HCT116 (cell line): ENCODE data around the gene POLR3A. TPM values are rescaled to one million over a fixed set of nuclear protein-coding genes. Genes with fewer than 3 reads are reported as not detected.
A peak's percentile ranks its signal among the peaks of the same experiment; 100 is the strongest.

Source experiments
- ATAC-seq: fragments of 200-7000 bp; cut with Tn5 transposase; 2 replicates; pipeline ENCODE4 v1.9.1; 2020; ENCODE audit warnings: mild to moderate bottlenecking, moderate library complexity
- BruUV-seq: library from RNA; stranded (reverse); fragments of 400-500 nt; replicated peaks from 2 replicates; lab custom pipeline; 2021; lab: Mats Ljungman, UMichigan
- CTCF ChIA-PET: fragments of 300-600 bp; sonication (Branson Sonifier 250); formaldehyde crosslinking; loops from one replicate; lab custom pipeline; 2021; ENCODE audit warnings: antibody characterized with exemption; lab: Charles Lee
- POLR2A ChIA-PET: fragments of 300-600, 350-600 bp; sonication (Branson Sonifier 250); formaldehyde crosslinking; loops from one replicate; lab custom pipeline; 2021; ENCODE audit warnings: antibody characterized with exemption; lab: Charles Lee
- RAD21 ChIA-PET, 2 experiments: fragments of 300-600 bp; sonication (Branson Sonifier 250); formaldehyde crosslinking; loops; one replicate each; lab custom pipeline; 2023; ENCODE audit warnings: low total read pairs in 2 of 2; ENCODE audit not compliant: uncharacterized antibody in 2 of 2, unreplicated experiment in 2 of 2, low non-redundant PET in 1 of 2; lab: Charles Lee
- DNase-seq: peaks from one replicate; pipeline ENCODE4 v3.0.0-alpha.2; 2010; ENCODE audit warnings: low read depth, low spot score
- H2AFZ ChIP-seq: fragments of 200-600 bp; shearing (Covaris generic), sonication (generic); 2 replicates; pipeline ENCODE4 v1.6.1; 2017; ENCODE audit warnings: low read depth, mixed run types, mixed read lengths, antibody characterized with exemption, low read length; ENCODE audit not compliant: poor library complexity, severe bottlenecking
- H3K27ac ChIP-seq: 2 replicates; pipeline ENCODE4 v1.5.1; 2012; ENCODE audit warnings: low read depth, low read length
- H3K27me3 ChIP-seq: fragments of 200-600 bp; sonication (generic); 2 replicates; pipeline ENCODE4 v1.6.1; 2016; ENCODE audit warnings: mixed run types, low read length, mixed read lengths; ENCODE audit not compliant: insufficient read depth
- H3K36me3 ChIP-seq, 2 experiments: fragments of 200-500 bp in 1 of 2; fragments of 200-600 bp in 1 of 2; sonication (Bioruptor generic) in 1 of 2; sonication (generic) in 1 of 2; 2 replicates each; pipeline versions ENCODE4 v1.5.1 to v1.6.1; 2014 to 2016; ENCODE audit warnings: low read length in 2 of 2, inconsistent platforms in 1 of 2, mixed read lengths in 1 of 2, mixed run types in 1 of 2; ENCODE audit not compliant: insufficient read depth in 2 of 2, control insufficient read depth in 1 of 2
- H3K4me1 ChIP-seq, 2 experiments: fragments of 200-600 bp in 1 of 2; sonication (generic) in 1 of 2; 2 replicates each; pipeline versions ENCODE4 v1.5.1 to v1.6.1; 2012 to 2017; ENCODE audit warnings: low read length in 2 of 2, inconsistent platforms in 1 of 2, mild to moderate bottlenecking in 1 of 2, mixed read lengths in 1 of 2, mixed run types in 1 of 2, moderate library complexity in 1 of 2; ENCODE audit not compliant: insufficient read depth in 2 of 2, control insufficient read depth in 1 of 2
- H3K4me2 ChIP-seq: fragments of 200-600 bp; sonication (generic); 2 replicates; pipeline ENCODE4 v1.6.1; 2017; ENCODE audit warnings: mixed run types, low read length, mixed read lengths
- H3K4me3 ChIP-seq, 2 experiments: fragments of 200-600 bp in 1 of 2; sonication (generic) in 1 of 2; replicated peaks in 1 of 2; 2 replicates each; pipeline ENCODE4 v1.5.1; 2011 to 2016; ENCODE audit warnings: low read length in 2 of 2, control low read depth in 1 of 2, low read depth in 1 of 2, mild to moderate bottlenecking in 1 of 2, mixed read lengths in 1 of 2, mixed run types in 1 of 2
- H3K79me2 ChIP-seq: fragments of 200-600 bp; sonication (generic); 2 replicates; pipeline ENCODE4 v1.6.1; 2017; ENCODE audit warnings: mild to moderate bottlenecking, mixed run types, low read length, moderate library complexity, mixed read lengths; ENCODE audit not compliant: insufficient read depth
- H3K9ac ChIP-seq: fragments of 200-600 bp; sonication (generic); 2 replicates; pipeline ENCODE4 v1.6.1; 2016; ENCODE audit warnings: low read length, mixed read lengths
- H3K9me2 ChIP-seq: fragments of 200-600 bp; sonication (generic), shearing (Covaris generic); 2 replicates; pipeline ENCODE4 v1.6.1; 2017; ENCODE audit warnings: mixed run types, mild to moderate bottlenecking, moderate library complexity; ENCODE audit not compliant: insufficient read depth
- H3K9me3 ChIP-seq, 2 experiments: fragments of 200-500 bp in 1 of 2; fragments of 200-600 bp in 1 of 2; sonication (Bioruptor generic) in 1 of 2; sonication (generic) in 1 of 2; 2 replicates each; pipeline ENCODE4 v1.6.1; 2014 to 2017; ENCODE audit warnings: low read length in 2 of 2, mixed read lengths in 2 of 2, inconsistent platforms in 1 of 2, low read depth in 1 of 2, mild to moderate bottlenecking in 1 of 2, mixed run types in 1 of 2, moderate library complexity in 1 of 2; ENCODE audit not compliant: control insufficient read depth in 1 of 2, insufficient read depth in 1 of 2
- H4K20me1 ChIP-seq: fragments of 200-600 bp; sonication (generic), shearing (Covaris generic); 2 replicates; pipeline ENCODE4 v1.6.1; 2017; ENCODE audit warnings: mixed run types, mild to moderate bottlenecking, moderate library complexity; ENCODE audit not compliant: insufficient read depth
- CBX3 ChIP-seq: IDR thresholded peaks from 2 replicates; pipeline ENCODE4 v1.6.1; 2012; ENCODE audit warnings: low read depth
- CEBPB ChIP-seq: IDR thresholded peaks from 2 replicates; pipeline ENCODE4 v1.6.1; 2012; ENCODE audit warnings: low read depth
- EGR1 ChIP-seq: IDR thresholded peaks from 2 replicates; pipeline ENCODE4 v1.6.1; 2012; ENCODE audit warnings: low read depth
- EZH2 ChIP-seq: fragments of 200-600 bp; sonication (generic); IDR thresholded peaks from 2 replicates; pipeline ENCODE4 v1.6.1; 2017; ENCODE audit warnings: antibody characterized with exemption, mixed run types
- FOSL1 ChIP-seq: IDR thresholded peaks from 2 replicates; pipeline ENCODE4 v1.6.1; 2012; ENCODE audit warnings: low read depth
- POLR2AphosphoS5 ChIP-seq: IDR thresholded peaks from 2 replicates; pipeline ENCODE4 v1.6.1; 2011; ENCODE audit warnings: mild to moderate bottlenecking, low read depth, low read length, moderate library complexity
- RAD21 ChIP-seq: IDR thresholded peaks from 2 replicates; pipeline ENCODE4 v1.6.1; 2012; ENCODE audit warnings: low read depth, mild to moderate bottlenecking
- SP1 ChIP-seq: IDR thresholded peaks from 2 replicates; pipeline ENCODE4 v1.6.1; 2012; ENCODE audit warnings: low read depth
- YY1 ChIP-seq: IDR thresholded peaks from 2 replicates; pipeline ENCODE4 v1.6.1; 2011; ENCODE audit warnings: low read length, low read depth, moderate library complexity, mild to moderate bottlenecking; ENCODE audit not compliant: insufficient replicate concordance; ENCODE audit errors: extremely low read depth
- intact Hi-C: fragments of 100-400 bp; cut with micrococcal nuclease; formaldehyde crosslinking; loops from 2 replicates; pipeline ENCODE4 v1.10.0; 2022
- total RNA-seq: library from RNA; stranded (reverse); gene quantifications from one replicate; pipeline ENCODE4 v1.2.1, GENCODE V29; 2021; ENCODE audit not compliant: unreplicated experiment

Gene POLR3A
- total RNA-seq, 1 experiment from 2014 or later = 26.6 TPM

DNA sequence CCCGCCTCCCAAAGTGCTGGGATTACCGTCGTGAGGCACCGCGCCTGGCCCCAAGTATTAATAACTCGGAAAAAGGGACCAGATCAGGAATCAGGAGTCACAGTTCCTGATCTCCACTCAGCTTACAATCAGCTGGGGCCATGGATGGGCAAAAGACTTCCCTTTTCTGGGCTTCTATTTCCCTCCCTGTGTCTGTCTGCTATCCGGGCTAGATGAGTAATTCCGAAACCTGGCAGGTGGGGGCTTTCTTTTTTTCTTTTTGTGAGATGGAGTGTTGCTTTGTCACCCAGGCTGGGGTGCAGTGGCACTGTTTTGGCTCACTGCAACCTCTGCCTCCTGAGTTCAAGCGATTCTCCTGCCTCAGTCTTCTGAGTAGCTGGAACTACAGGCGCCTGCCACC, 15.9 kb upstream of the POLR3A start:
- no peak for DNase-seq
- H3K9me3 ChIP-seq = no peaks in the 10 kb centered on the region
- RAD21 ChIA-PET = no interaction called here
- no peak overlapping the region for H3K4me2 ChIP-seq
- no peak overlapping the region for H3K9ac ChIP-seq
- H3K27me3 ChIP-seq = no peaks in the 10 kb centered on the region
- peaks cover 15 to 20% of the 10 kb centered on the region in 2 experiments for H3K36me3 ChIP-seq
- CTCF ChIA-PET = interaction anchor here (0.9 to 1.8 kb wide), 3 partner anchors 16 to 1150 kb away, joined by 3 to 5 read pairs (median 4); partner anchors contain the start of gene POLR3A
- H4K20me1 ChIP-seq = peaks cover 31% of the 10 kb centered on the region; the same call in 1 of the 2 replicates
- BruUV-seq = no TSS peak
- H3K27ac ChIP-seq = no peak overlapping the region
- peaks cover 14% of the 10 kb centered on the region for H3K79me2 ChIP-seq
- H3K4me3 ChIP-seq = no peak overlapping the region
- POLR2A ChIA-PET = no interaction called here
- TF ChIP-seq CBX3 (no peak), FOSL1 (no peak), SP1 (no peak), EZH2 (no peak), YY1 (no peak), RAD21 (no peak)
- intact Hi-C loops = loop anchor here (5.0 kb wide), 3 partner anchors 257 to 662 kb away; no protein-coding TSS in a partner anchor
- peaks cover 0 to 25% of the 10 kb centered on the region in 2 experiments; a peak in 2 of 4 replicates for H3K4me1 ChIP-seq
- H3K9me2 ChIP-seq = no peaks in the 10 kb centered on the region
- 0 out of 2 replicates have a peak, but pooled peaks have one; percentile 5 for ATAC-seq
- no peak overlapping the region for H2AFZ ChIP-seq

GRCh38 chr10:78044699-78045098, 15.4 kb upstream of the POLR3A start:
- H3K9ac ChIP-seq = no peak overlapping the region
- POLR2A ChIA-PET = interaction anchor here (1.2 kb wide), 1 partner anchor 155 kb away, joined by 3 read pairs; no protein-coding TSS in a partner anchor
- no peak for DNase-seq

More at GRCh38 chr10:78044699-78045098, 15.4 kb upstream of the POLR3A start:
- TF ChIP-seq CEBPB = no peak
- TF ChIP-seq POLR2AphosphoS5 = 0 out of 2 replicates have a peak, but pooled peaks have one; percentile 41
- no peak for TF ChIP-seq EGR1
- BruUV-seq = no TSS peak
- RAD21 ChIA-PET = no interaction called here
- Histone ChIP-seq H3K9me2 (no peaks in the 10 kb centered on the region), H3K4me2 (no peak overlapping the region), H3K9me3 (no peaks in the 10 kb centered on the region), H3K4me3 (no peak overlapping the region), H3K79me2 (peaks cover 20% of the 10 kb centered on the region), H2AFZ (no peak overlapping the region), H3K4me1 (peaks cover 0 to 25% of the 10 kb centered on the region in 2 experiments; a peak in 2 of 4 replicates), H3K27me3 (no peaks in the 10 kb centered on the region), H3K27ac (no peak overlapping the region), H4K20me1 (peaks cover 36% of the 10 kb centered on the region), H3K36me3 (peaks cover 21 to 26% of the 10 kb centered on the region in 2 experiments)
- no peak for ATAC-seq
- CTCF ChIA-PET = interaction anchor here (0.6 to 1.8 kb wide), 2 partner anchors 11 to 15 kb away, joined by 4 to 5 read pairs; partner anchors contain the start of genes POLR3A and RPS24
- intact Hi-C loops = loop anchor here (5.0 kb wide), 3 partner anchors 258 to 663 kb away; no protein-coding TSS in a partner anchor
